GM19043 (cell line): ENCODE results near the gene PLCH1.
"Not testable (repeated sequence)": the region's sequence is repeated elsewhere in the genome, so short reads cannot be mapped to it uniquely, and the experiment has no call there.

ENCODE experiments used
- ATAC-seq: cut with Tn5 transposase; IDR thresholded peaks from one replicate; pipeline ENCODE4 v1.9.1; 2021; ENCODE audit warnings: low read depth; ENCODE audit not compliant: unreplicated experiment

The PLCH1 gene

GRCh38 chr3:155398046-155398445 lies 346.8 kb downstream of the PLCH1 start:
- no peak for ATAC-seq

GRCh38 chr3:155394896-155395295 lies 350.0 kb downstream of the PLCH1 start:
- ATAC-seq = not testable (repeated sequence)

GRCh38 chr3:155394240-155394639 lies 350.6 kb downstream of the PLCH1 start:
- no peak for ATAC-seq

- no peak for ATAC-seq
Observed at GRCh38 chr3:155393316-155393715, 351.6 kb downstream of the PLCH1 start.

- no peak for ATAC-seq
Observed at GRCh38 chr3:155392138-155392537, 352.7 kb downstream of the PLCH1 start.

GRCh38 chr3:155391551-155391958 lies 353.3 kb downstream of the PLCH1 start:
- no peak for ATAC-seq

- no peak for ATAC-seq
Observed at GRCh38 chr3:155391104-155391503, 353.8 kb downstream of the PLCH1 start.

- no peak for ATAC-seq
Observed at GRCh38 chr3:155390351-155390750, 354.5 kb downstream of the PLCH1 start.

- ATAC-seq = no peak
Observed at GRCh38 chr3:155388417-155388816, 356.5 kb downstream of the PLCH1 start.

GRCh38 chr3:155387571-155387970 lies 357.3 kb downstream of the PLCH1 start:
- no peak for ATAC-seq

GRCh38 chr3:155386919-155387318 lies 358.0 kb downstream of the PLCH1 start:
- no peak for ATAC-seq

GRCh38 chr3:155385896-155386625 lies 358.8 kb downstream of the PLCH1 start:
- no peak for ATAC-seq

GRCh38 chr3:155382396-155383042 lies 362.4 kb downstream of the PLCH1 start:
- no peak for ATAC-seq

- no peak for ATAC-seq
Observed at GRCh38 chr3:155377847-155378246, 367.0 kb downstream of the PLCH1 start.

GRCh38 chr3:155377071-155377470 lies 367.8 kb downstream of the PLCH1 start:
- ATAC-seq = no peak

- no peak for ATAC-seq
Observed at GRCh38 chr3:155372281-155372680, 372.6 kb downstream of the PLCH1 start.

GRCh38 chr3:155370764-155371503 lies 373.9 kb downstream of the PLCH1 start:
- ATAC-seq = no peak

GRCh38 chr3:155370198-155370597 lies 374.7 kb downstream of the PLCH1 start:
- ATAC-seq = no peak

- no peak for ATAC-seq
Observed at GRCh38 chr3:155369735-155370134, 375.1 kb downstream of the PLCH1 start.

GRCh38 chr3:155369244-155369643 lies 375.6 kb downstream of the PLCH1 start:
- no peak for ATAC-seq

GRCh38 chr3:155368786-155369185 lies 376.1 kb downstream of the PLCH1 start:
- no peak for ATAC-seq

- no peak for ATAC-seq
Observed at GRCh38 chr3:155367506-155367905, 377.4 kb downstream of the PLCH1 start.
